HG02870 (cell line): ENCODE measurements around the gene POLR1B.
"Not testable (repeated sequence)": the region's sequence is repeated elsewhere in the genome, so short reads cannot be mapped to it uniquely, and the experiment has no call there.

Experiments used
- ATAC-seq: cut with Tn5 transposase; IDR thresholded peaks from one replicate; pipeline ENCODE4 v1.9.1; 2021; ENCODE audit warnings: mild to moderate bottlenecking, moderate library complexity; ENCODE audit not compliant: unreplicated experiment

The POLR1B gene

DNA sequence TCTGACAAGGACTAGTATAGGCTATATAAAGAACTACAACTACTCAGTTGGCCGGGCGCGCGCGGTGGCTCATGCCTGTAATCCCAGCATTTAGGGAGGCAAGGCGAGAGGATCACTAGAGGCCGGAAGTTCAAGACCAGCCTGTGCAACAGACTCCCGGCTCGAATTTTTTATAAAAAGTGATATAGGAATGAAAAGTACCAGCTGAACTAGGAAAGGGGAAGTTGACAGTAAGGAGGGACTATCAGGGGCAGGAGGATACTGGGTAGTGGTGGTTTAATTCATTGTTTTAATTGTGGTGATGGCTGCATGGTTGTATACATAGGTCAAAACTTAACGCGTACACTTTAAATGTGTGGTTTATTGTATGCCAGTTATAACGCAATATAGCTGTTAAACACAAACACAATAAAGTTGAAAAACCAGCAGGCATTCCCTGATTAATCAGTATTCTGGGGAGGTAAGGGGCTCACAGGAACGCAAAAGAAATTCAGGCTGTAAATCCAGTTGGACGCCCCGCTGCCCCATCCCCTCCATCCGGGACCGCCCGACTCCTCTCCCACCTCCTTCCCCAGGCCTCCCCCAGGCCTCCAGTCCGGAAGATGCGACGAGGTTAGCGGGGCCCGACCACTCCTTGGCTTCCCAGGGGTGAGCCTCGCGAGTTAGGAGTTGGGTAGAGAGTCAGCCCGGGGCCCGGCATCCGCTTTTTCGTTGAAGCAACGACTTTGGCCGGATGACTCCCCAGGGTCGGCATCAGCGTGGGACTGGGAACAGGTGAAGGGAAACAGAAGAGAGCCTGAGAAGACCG lies 746 bp upstream of the POLR1B start:
- peak; percentile 53 for ATAC-seq

DNA sequence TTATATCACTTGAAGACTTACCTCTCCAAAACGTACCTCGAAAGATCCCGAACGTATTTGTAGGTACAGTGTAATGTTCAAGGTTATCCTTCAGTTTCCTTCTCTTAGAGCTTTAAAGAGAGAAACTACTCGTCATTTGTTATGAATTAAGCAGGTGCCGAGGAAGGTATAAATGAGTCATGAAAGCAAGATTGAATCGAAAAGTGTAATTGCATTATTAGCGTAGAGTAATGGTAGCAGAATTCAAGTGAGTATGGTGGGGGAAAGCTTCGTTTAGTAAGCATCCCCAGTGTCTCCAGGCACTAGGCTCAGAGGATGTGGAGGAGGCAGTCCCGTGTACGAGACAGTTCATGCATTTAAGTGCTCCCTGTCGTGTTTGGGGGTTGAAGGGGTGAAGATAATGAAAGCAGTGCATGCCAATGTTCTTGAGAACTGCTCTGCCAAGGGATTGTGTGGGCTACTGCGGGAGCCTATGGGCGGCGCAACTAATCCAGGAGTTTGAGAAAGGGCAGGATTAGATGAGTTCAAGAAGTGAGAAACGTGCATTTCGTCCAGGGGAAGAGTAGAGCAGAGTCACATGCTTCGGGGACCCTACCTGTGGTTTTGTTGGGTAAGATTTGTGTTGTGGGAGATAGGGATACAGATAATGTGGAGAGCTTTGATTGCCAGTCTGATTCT lies 858 bp downstream of the POLR1B start:
- ATAC-seq = peak; percentile 1

DNA sequence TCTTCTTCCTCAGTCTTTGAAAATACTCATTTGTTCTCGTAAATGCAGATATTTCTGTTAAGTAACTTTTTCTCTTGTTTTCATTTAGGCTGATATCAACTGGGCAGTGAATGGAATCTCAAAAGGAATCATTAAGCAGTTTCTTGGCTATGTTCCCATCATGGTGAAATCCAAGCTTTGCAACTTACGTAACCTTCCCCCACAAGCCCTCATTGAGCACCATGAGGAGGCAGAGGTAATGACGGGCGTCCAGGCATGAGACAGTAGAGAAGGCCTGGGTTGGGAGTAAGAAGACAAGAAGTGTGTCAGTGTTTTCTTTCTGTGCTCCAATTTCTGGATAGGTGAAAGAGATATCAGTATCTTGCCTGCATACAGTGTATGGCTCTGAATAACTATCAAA lies 5.1 kb downstream of the POLR1B start:
- ATAC-seq = no peak

DNA sequence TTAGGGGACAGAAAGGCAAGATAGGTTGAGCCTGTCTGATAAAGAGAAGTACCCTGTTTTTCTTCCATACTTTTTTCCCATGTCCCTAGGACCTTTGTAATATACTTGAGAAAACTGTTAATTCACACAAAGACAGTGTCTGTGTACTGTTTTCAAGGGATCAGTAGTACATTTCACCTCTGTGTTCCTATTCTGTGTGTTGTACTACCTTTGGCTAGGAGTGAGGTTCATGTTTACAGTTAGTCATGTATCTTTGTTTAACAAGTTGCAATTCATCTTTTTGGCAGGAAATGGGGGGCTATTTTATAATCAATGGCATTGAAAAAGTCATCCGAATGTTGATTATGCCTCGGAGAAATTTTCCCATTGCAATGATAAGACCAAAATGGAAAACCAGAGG lies 6.7 kb downstream of the POLR1B start:
- ATAC-seq = no peak

DNA sequence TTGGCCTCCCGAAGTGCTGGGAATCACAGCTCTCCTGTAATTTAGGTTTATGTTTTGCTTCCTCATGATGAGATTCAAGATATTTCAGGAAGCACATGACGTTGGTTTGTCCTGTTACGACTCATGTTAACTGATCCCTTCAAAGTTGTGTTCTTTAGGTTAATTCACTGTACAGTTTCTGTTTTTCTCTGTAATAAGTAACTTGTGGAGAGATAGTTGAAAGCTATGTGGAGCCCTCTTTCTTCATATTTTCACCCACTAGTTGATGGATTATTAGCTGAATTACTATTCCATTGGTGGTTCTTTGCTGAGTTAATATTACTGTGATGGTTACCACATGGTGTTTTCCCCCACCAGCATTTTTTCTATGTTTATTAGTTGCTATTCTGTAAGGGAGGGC lies 23.8 kb downstream of the POLR1B start:
- no peak for ATAC-seq

DNA sequence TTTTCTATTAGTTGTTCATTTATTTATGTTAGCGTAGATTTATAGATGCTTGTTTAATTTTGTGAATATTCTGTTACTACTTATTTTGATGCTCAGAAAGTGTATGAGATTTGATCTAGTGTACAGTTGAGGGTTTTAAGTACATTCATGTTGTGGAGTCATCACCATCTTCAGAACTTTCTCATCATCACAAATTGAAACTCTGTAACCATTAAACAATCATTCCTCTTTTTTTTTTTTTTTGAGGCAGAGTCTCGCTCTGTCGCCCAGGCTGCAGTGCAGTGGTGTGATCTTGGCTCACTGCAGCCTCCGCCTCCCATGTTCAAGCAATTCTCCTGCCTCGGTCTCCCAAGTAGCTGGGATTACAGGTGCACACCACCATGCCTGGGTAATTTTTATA lies 24.2 kb downstream of the POLR1B start:
- ATAC-seq = not testable (repeated sequence)

DNA sequence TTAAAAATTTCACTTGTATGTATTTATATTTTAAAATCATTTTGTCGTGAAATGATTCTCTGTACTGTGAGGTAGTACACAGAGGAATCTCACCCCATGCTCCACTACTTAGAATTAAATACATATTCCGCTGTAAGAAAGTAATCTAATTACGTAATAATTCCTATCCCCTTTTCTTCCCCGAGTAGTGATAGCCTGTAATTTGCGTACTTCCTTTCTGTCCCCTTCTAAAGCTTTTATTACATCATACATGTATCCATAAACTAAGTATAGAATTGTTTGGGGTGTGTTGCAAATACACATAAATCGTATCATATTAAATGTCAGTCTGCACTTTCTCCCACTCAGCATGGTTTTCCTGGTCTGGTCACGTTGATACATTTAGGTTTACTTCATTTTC lies 29.7 kb downstream of the POLR1B start:
- ATAC-seq = no peak

DNA sequence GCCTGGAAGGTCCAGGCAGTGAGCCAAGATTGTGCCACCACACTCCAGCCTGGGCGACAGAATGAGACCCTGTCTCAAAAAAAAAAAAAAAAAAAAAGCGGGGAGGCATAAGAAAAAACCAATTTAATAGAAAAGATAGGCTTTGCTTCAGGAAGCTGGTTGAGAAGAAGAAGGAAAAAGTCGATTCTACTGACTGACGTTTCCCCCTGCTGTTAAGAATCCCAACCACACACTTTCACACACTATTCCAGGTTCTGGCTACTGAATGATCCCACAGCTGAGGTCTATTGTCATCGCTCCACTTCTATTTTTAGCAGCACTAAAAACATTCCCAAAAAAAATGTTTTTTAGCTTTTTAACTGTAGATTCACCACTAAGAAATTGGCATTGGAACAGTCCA lies 35.5 kb downstream of the POLR1B start:
- ATAC-seq = no peak

DNA sequence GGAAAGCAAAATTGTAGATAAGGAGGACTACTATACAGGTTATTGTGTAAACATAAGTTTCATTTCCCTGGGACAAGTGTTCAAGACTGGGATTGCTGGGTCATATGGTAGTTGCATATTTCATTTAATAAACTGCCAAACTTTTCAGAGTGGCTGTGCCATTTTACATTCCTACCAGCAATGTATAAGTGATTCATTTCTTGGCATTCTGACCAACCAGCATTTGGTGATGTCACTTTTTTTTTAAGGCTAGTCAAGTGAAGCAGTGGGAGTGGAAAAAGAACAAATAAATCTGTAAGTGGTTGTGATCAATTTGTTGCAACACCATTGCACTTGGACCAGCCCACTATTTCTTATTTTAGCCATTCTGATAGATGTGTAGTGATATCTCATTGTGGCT lies 37.0 kb downstream of the POLR1B start:
- ATAC-seq = no peak

DNA sequence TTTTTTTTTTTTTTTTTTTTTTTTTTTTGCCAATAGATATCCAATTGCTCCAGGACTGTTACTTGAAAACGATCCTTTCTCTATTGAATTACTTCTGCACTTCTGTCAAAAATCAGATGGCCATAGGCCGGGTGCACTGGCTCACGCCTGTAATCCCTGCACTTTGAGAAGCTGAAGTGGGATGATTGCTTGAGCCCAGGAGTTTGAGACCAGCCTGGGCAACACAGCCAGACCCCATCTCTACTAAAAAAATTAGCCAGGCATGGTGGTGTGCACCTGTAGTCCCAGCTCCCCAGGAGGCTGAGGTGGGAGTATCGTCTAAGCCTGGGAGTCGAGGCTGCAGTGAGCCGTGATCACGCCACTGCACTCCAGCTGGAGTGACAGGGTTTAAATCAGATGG lies 37.8 kb downstream of the POLR1B start:
- ATAC-seq = no peak

DNA sequence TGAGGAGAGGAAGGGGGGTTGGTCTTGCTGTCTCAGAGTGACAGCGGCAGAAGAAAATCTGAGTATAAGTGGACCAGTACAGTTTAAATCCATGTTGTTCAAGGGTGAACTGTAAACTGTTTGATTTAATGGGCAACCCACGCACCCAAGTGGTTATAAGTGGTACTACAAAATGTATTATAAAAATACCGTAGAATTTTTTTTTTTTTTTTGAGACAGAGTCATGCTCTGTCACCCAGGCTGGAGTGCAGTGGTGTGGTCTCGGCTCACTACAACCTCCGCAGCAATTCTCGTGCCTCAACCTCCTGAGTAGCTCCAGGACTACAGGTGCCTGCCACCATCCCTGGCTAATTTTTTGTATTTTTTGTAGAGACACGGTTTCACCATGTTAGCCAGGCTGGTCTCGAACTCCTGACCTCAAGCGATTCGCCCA lies 40.1 kb downstream of the POLR1B start:
- no peak for ATAC-seq

DNA sequence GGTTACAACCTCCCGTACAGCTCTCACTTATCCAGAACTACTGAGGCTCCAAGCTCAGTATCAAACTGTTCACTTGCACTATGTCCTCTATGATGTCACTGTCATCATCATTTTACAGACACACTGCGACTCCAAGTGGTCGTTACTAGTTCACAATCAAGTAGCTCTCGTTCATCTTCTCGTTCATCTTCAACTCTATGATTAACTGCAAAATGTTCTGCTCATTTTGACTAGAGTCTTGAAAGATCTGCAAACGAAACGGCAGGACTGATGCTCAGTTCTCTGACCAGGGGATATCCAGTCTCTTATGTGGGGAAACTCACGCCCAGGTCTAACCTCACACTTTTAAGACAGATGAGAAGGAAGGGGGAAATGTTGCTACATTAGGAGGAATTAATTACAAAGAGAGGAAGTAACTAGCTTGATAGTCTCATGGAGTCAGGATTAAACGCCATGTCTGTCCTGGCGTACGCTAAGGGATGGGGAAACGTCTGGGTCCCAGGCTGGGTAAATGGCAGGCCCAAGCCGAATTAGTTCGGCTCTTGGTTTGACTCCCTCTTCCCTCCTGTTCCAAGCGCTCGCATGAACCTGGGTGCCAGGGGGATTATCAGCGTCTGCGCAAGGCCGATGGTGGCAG lies 41.4 kb downstream of the POLR1B start:
- ATAC-seq = no peak

DNA sequence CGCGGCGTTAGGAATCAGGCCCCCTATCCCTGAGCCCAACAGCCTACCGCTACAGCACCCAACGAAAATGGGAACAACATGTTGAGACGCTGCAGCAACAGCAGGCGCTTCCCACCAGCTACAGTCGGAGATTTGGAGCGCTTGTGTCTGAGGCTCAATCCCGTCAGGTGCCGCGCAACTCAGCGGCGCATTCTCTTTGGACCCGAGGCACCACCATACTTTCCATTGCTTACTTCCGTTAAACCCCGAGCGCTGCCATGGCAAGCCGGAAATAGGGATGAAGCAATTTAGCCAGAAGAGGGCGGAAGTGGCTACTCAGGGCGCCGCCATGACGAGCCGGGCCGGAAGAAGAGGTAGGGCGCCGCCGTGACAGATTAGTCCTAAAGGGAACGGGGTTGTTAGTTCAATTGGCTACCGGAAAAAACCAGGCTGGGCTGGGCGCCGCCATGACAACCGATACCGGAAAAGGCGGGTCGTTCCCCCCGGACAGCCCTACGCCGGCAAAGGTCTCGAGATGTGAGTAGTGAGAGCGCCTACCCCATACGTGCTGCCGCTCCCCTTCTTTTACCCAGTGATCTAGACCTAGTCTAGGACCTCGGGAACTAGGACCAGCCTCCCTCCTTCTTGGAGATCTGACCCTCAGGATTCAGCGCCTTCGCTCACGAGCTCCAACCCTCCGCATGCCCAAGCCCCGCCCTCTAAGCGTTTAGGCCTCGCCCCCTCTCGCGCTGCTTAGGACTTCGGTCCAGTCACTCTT lies 42.0 kb downstream of the POLR1B start, which contains the start of gene CHCHD5:
Gene CHCHD5, plus strand, starts transcription at position 476 of the 757 bp plus-strand sequence. Its CDS starts 39 bp downstream, at position 515.
- peak; percentile 90 for ATAC-seq

DNA sequence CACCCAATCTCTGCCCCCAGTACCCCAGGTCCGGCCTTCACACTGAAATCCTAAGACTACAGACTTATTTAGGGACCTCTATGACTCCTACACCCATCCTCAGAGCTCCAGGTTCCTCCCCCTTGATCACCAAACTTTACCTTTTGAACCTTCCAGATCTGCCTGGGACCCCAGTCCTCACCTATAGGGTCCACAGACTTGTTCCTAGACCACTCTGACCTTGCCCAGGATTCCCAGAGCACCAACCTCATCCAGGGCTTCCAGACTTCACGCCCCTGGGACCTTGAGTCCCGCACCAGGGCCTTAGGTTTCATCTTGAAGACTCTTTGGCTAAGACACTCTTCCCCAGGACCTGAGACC lies 42.6 kb downstream of the POLR1B start:
- no peak for ATAC-seq

DNA sequence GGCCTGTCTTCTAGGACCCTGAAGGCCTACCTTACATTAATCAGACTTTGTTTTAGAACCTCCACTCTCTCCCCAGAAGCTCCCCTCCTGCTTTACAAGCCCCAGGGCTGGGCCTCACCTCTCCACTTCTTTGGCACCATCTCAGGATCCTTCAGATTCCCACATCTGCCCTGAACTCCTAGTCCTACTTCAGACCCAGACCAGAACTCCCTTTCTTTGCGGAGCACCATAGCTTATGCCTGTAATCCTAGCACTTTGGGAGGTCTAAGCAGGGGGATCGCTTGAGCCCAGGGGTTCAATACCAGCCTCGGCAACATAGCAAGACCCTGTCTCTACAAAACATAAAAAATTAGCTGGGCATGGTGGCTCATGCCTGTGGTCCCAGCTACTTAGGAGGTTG lies 43.1 kb downstream of the POLR1B start:
- ATAC-seq = no peak

DNA sequence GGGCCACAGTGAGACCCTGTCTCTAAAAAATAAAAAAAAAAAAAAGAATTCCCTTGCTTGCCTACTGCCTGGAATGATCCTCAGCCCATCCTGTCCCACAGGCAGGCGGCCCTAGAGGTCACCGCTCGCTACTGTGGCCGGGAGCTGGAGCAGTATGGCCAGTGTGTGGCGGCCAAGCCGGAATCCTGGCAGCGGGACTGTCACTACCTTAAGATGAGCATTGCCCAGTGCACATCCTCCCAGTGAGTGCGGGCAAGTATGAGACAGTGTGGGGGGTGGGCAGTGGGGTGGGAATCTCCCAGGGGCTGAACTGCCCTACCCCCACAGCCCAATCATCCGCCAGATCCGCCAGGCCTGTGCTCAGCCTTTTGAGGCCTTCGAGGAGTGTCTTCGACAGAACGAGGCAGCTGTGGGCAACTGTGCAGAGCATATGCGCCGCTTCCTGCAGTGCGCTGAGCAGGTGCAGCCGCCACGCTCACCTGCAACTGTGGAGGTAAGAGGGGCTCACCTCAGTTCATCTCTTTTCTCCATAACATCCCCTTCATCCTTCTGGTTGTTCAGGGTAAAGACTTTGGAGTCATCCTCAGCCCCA lies 43.7 kb downstream of the POLR1B start:
- no peak for ATAC-seq

DNA sequence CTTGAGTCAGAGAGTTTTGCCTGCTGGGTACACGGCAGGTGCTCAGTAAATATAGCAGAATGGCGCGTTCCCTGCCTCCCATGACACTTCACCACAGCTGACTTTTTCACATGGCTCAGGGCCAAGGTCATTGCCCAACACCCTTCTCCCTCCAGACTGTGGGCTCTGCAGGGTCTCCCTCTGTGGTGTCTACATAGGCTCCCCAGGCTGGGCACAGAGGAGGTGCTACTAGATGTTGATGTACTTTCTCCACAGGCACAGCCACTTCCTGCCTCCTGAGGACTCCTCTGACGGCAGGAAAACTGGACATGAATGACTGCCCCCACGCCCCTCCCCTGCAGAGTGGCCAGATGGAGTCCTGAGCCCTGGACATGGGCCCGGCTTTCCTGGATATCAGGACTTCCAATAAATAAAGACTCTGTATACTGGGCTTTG lies 46.4 kb downstream of the POLR1B start:
- ATAC-seq = no peak

DNA sequence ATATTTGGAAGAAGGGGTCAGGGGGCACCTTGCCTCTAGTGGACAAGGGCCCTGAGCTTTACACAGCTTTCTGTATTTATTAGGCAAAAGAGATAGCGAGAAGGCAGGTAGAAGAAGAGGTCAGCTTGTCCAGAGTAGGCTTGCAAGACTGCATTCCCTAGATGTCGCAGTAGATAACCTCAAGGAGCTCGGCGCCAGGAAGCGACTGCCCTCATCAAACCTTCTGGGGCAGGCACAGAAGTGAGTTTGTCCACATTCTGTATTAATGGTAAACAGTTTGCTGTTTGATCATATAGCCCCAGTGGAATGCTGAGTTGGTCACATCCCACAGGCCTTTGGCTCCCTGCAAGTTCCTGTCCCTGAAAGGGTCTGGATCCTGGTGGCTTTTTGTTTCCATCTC lies 49.1 kb downstream of the POLR1B start:
- no peak for ATAC-seq

DNA sequence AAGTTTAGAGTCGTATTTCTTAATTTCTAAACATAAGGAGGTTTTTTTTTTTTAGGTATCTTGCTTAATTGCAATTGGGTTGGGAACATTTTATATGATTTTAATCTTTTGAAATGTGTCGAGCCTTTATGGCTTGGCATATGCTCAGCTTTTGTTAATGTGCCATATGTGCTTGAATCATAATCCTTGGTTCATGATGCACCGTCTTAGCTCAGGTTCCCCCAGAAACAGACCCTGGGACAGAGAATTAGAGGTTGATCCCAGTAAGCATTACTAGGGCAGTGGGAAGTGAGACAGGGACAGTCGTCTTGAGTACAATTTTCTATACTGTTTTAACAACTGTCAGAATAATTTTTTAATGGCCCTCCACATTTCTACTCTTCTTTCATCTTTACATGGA lies 51.5 kb downstream of the POLR1B start:
- no peak for ATAC-seq

DNA sequence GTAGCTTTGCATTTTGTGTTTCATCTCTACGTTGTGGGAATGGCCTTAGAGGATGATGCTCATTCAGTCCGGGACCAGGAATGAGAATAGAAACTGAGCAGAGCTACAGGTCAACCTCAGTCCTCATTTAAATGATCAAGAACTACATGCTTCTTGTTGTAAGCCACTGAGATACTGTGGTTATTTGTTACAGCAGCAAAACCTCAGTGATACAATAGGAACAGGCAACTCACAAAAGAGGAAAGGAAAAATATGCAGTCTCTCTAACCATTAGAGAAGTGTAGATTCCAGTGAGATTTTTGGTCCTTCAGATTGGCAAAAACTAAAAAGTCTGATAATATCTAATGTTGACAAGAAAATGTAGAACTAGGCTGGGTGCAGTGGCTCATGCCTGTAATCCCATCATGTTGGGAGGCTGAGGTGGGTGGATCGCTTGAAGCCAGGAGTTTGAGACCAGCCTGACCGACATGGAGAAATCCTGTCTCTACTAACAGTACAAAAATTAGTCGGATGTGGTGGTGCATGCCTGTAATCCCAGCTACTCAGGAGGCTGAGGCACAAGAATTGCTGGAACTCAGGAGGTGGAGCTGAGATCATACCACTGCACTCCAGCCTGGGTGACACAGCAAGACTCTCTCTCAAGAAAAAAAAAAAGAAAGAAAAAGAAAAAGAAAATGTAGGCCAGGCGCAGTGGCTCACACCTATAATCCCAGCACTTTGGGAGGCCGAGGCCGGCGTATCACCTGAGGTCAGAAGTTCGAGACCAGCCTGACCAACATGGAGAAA lies 55.5 kb downstream of the POLR1B start:
- ATAC-seq = no peak
